Liver (tissue), 9 donors: ENCODE results near the gene PLSCR3. TPM values are rescaled to one million over a fixed set of nuclear protein-coding genes. Genes with fewer than 3 reads are reported as not detected.

Experiments used
- DNase-seq: peaks from one replicate; pipeline ENCODE4 v3.0.0-alpha.2; 2017; ENCODE audit warnings: low spot score
- H3K27ac ChIP-seq, 2 donors: one replicate each; pipeline ENCODE4 v1.7.0; 2013; ENCODE audit warnings: inconsistent platforms in 2 of 2, low read length in 2 of 2, control low read depth in 1 of 2, low read depth in 1 of 2, mild to moderate bottlenecking in 1 of 2
- H3K27me3 ChIP-seq, 4 donors: one replicate each; pipeline versions ENCODE4 v1.6.1 to v1.7.0; 2013; ENCODE audit warnings: low read length in 3 of 4, inconsistent platforms in 1 of 4, mild to moderate bottlenecking in 1 of 4, moderate library complexity in 1 of 4; ENCODE audit not compliant: control insufficient read depth in 4 of 4, insufficient read depth in 4 of 4
- H3K36me3 ChIP-seq, 4 donors: one replicate each; pipeline versions ENCODE4 v1.6.1 to v1.7.0; 2013; ENCODE audit warnings: low read length in 3 of 4, mild to moderate bottlenecking in 3 of 4, low read depth in 1 of 4, moderate library complexity in 1 of 4; ENCODE audit not compliant: control insufficient read depth in 4 of 4, insufficient read depth in 3 of 4
- H3K4me1 ChIP-seq, 4 donors: one replicate each; pipeline versions ENCODE4 v1.6.1 to v1.7.0; 2013; ENCODE audit warnings: low read length in 3 of 4, mild to moderate bottlenecking in 3 of 4, moderate library complexity in 1 of 4; ENCODE audit not compliant: control insufficient read depth in 4 of 4, insufficient read depth in 4 of 4
- H3K4me3 ChIP-seq, 3 donors: one replicate each; pipeline versions ENCODE4 v1.6.1 to v1.7.0; 2013; ENCODE audit warnings: low read length in 3 of 3, control low read depth in 1 of 3, low read depth in 1 of 3, mild to moderate bottlenecking in 1 of 3
- H3K9ac ChIP-seq, 2 donors: one replicate each; pipeline ENCODE4 v1.7.0; 2013; ENCODE audit warnings: low read length in 2 of 2, mild to moderate bottlenecking in 2 of 2, moderate library complexity in 2 of 2, control low read depth in 1 of 2, low read depth in 1 of 2
- H3K9me3 ChIP-seq, 4 donors: one replicate each; pipeline versions ENCODE4 v1.6.1 to v1.7.0; 2013; ENCODE audit warnings: low read length in 3 of 4; ENCODE audit not compliant: control insufficient read depth in 4 of 4
- EGR1 ChIP-seq, 2 donors: IDR thresholded peaks; 2 replicates each; pipeline ENCODE4 v1.6.1; 2016 to 2018; ENCODE audit warnings: antibody characterized with exemption in 2 of 2, low read depth in 2 of 2
- FOXA1 ChIP-seq: IDR thresholded peaks from 2 replicates; pipeline ENCODE4 v1.6.1; 2016; ENCODE audit warnings: antibody characterized with exemption
- FOXA2 ChIP-seq: IDR thresholded peaks from 2 replicates; pipeline ENCODE4 v1.6.1; 2016; ENCODE audit warnings: antibody characterized with exemption
- GABPA ChIP-seq, 2 donors: IDR thresholded peaks in 1 of 2; conservative IDR thresholded peaks in 1 of 2; 2 replicates each; pipeline ENCODE4 v1.6.1; 2016; ENCODE audit warnings: antibody characterized with exemption in 2 of 2, mild to moderate bottlenecking in 1 of 2, moderate library complexity in 1 of 2
- HNF4A ChIP-seq, 2 donors: conservative IDR thresholded peaks; 2 replicates each; pipeline ENCODE4 v1.6.1; 2016; ENCODE audit warnings: antibody characterized with exemption in 2 of 2, mild to moderate bottlenecking in 2 of 2
- HNF4G ChIP-seq: IDR thresholded peaks from 2 replicates; pipeline ENCODE4 v1.6.1; 2016; ENCODE audit warnings: antibody characterized with exemption
- JUND ChIP-seq, 2 donors: IDR thresholded peaks; 2 replicates each; pipeline ENCODE4 v1.6.1; 2016; ENCODE audit warnings: antibody characterized with exemption in 2 of 2
- NR2F2 ChIP-seq: IDR thresholded peaks from 2 replicates; pipeline ENCODE4 v1.6.1; 2016; ENCODE audit warnings: antibody characterized with exemption
- RXRA ChIP-seq, 2 donors: IDR thresholded peaks; 2 replicates each; pipeline ENCODE4 v1.6.1; 2017 to 2018; ENCODE audit warnings: antibody characterized with exemption in 2 of 2, mild to moderate bottlenecking in 1 of 2
- SP1 ChIP-seq: IDR thresholded peaks from 2 replicates; pipeline ENCODE4 v1.6.1; 2018; ENCODE audit warnings: antibody characterized with exemption, mild to moderate bottlenecking
- TAF1 ChIP-seq: conservative IDR thresholded peaks from 2 replicates; pipeline ENCODE4 v1.6.1; 2016; ENCODE audit warnings: antibody characterized with exemption, mild to moderate bottlenecking
- WGBS: extraction: QIAGEN DNeasy Blood & Tissue Kit; methylation state at CpG from one replicate; pipeline ENCODE4 v1.1.7; 2013; 5-methylcytosine and 5-hydroxymethylcytosine counted together
- polyA plus RNA-seq, 2 donors: library from polyadenylated mRNA; stranded (reverse) in 1 of 2; unstranded in 1 of 2; fragments of 200-250 nt in 1 of 2; fragments of >200 nt in 1 of 2; fragmentation: Nextera tagmentation in 1 of 2; extraction: Ambion mirVana in 1 of 2; gene quantifications; one replicate each; pipeline versions ENCODE4 v1.2.1 to v1.2.3, GENCODE V29; 2013 to 2015
- total RNA-seq, 2 donors: library from RNA; depleted of rRNA; stranded (reverse); fragments of >200 nt; gene quantifications; one replicate each; pipeline ENCODE4 v1.2.3, GENCODE V29; 2014
- TF ChIP-seq, protein P1 (sequence below): IDR thresholded peaks from 2 replicates; pipeline ENCODE4 v1.6.1; 2016; ENCODE audit warnings: antibody characterized with exemption
- TF ChIP-seq, protein P2 (sequence below): IDR thresholded peaks from 2 replicates; pipeline ENCODE4 v1.6.1; 2016; ENCODE audit warnings: antibody characterized with exemption
- TF ChIP-seq, protein P3 (sequence below): fragments of 150-350 bp; IDR thresholded peaks from 2 replicates; pipeline ENCODE4 v1.5.1; 2017; ENCODE audit warnings: improper control_type of control experiment, low read depth, low read length; ENCODE audit not compliant: missing input control
- TF ChIP-seq, protein P4 (sequence below): IDR thresholded peaks from 2 replicates; pipeline ENCODE4 v1.6.1; 2016; ENCODE audit warnings: antibody characterized with exemption
- donor health status: healthy.
- donor health status: healthy.
- donor health status: healthy.
- donor health status: healthy.
- donor health status: healthy.

Gene PLSCR3
- total and polyA plus RNA-seq, 4 donors = 2.8 to 10.9 (median 4.1) TPM

DNA sequence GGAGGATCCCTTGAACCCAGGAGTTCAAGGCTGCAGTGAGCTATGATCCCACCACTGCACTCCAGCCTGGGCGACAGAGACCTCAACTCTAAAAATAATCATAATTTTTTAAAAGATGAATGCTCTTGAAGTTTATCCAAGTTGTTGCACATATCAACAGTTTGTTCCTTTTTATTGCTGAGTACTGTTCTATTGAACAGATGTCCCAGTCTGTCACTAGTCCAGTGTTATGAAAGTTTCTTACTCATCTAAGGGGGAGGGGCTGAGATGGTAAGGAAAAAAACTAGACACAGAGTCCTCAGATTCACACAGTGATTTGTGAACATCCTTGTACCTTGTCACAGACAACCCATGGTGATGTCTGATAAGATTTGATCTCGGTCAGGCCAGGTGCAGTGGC is 54.1 kb downstream of the PLSCR3 start:
- Histone ChIP-seq H3K9ac (no peak overlapping the region), H3K36me3 (no peaks in the 10 kb centered on the region), H3K4me1 (no peaks in the 10 kb centered on the region), H3K4me3 (no peak overlapping the region), H3K27me3 (no peaks in the 10 kb centered on the region), H3K27ac (no peak overlapping the region), H3K9me3 (no peaks in the 10 kb centered on the region)
- TF ChIP-seq, protein P1, sequence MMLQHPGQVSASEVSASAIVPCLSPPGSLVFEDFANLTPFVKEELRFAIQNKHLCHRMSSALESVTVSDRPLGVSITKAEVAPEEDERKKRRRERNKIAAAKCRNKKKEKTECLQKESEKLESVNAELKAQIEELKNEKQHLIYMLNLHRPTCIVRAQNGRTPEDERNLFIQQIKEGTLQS = no peak
- TF ChIP-seq HNF4A (conservative IDR thresholded peaks at IDR 0.05) (no peak), FOXA2 (no peak), HNF4G (no peak), SP1 (no peak), GABPA (IDR thresholded peaks at IDR 0.05 in 1 of 2, conservative IDR thresholded peaks at IDR 0.05 in 1 of 2) (no peak), RXRA (IDR thresholded peaks at IDR 0.05) (no peak), NR2F2 (no peak), TAF1 (no peak), EGR1 (IDR thresholded peaks at IDR 0.05; ENCODE audit: low read depth in 2 of 2) (no peak), JUND (IDR thresholded peaks at IDR 0.05) (no peak), FOXA1 (no peak)
- TF ChIP-seq, protein P2, sequence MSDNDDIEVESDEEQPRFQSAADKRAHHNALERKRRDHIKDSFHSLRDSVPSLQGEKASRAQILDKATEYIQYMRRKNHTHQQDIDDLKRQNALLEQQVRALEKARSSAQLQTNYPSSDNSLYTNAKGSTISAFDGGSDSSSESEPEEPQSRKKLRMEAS = no peak
- TF ChIP-seq, protein P3, sequence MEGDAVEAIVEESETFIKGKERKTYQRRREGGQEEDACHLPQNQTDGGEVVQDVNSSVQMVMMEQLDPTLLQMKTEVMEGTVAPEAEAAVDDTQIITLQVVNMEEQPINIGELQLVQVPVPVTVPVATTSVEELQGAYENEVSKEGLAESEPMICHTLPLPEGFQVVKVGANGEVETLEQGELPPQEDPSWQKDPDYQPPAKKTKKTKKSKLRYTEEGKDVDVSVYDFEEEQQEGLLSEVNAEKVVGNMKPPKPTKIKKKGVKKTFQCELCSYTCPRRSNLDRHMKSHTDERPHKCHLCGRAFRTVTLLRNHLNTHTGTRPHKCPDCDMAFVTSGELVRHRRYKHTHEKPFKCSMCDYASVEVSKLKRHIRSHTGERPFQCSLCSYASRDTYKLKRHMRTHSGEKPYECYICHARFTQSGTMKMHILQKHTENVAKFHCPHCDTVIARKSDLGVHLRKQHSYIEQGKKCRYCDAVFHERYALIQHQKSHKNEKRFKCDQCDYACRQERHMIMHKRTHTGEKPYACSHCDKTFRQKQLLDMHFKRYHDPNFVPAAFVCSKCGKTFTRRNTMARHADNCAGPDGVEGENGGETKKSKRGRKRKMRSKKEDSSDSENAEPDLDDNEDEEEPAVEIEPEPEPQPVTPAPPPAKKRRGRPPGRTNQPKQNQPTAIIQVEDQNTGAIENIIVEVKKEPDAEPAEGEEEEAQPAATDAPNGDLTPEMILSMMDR = no peak
- TF ChIP-seq, protein P4, sequence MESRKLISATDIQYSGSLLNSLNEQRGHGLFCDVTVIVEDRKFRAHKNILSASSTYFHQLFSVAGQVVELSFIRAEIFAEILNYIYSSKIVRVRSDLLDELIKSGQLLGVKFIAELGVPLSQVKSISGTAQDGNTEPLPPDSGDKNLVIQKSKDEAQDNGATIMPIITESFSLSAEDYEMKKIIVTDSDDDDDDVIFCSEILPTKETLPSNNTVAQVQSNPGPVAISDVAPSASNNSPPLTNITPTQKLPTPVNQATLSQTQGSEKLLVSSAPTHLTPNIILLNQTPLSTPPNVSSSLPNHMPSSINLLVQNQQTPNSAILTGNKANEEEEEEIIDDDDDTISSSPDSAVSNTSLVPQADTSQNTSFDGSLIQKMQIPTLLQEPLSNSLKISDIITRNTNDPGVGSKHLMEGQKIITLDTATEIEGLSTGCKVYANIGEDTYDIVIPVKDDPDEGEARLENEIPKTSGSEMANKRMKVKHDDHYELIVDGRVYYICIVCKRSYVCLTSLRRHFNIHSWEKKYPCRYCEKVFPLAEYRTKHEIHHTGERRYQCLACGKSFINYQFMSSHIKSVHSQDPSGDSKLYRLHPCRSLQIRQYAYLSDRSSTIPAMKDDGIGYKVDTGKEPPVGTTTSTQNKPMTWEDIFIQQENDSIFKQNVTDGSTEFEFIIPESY = no peak
- DNase-seq = no peak
- WGBS = 78% methylated on average over 2 of the region's 2 CpGs

Other genes with a start within 250 kb of the PLSCR3 start
Only the 30 nearest of the 38 such genes appear.
- gene ACADVL, start 174.6 kb downstream of the PLSCR3 start, total RNA-seq = 1,000 to 10,000 TPM in 1 of 2 donors, 100 to 1,000 TPM in 1; 185 to 1,110 TPM
- 1,000 to 10,000 TPM; 1,107 to 1,301 TPM for gene ACADVL, start 174.6 kb downstream of the PLSCR3 start, polyA plus RNA-seq
- 10 to 100 TPM; 16.7 to 24.5 TPM for gene DVL2, start 160.0 kb downstream of the PLSCR3 start, total RNA-seq
- gene DVL2, start 160.0 kb downstream of the PLSCR3 start, polyA plus RNA-seq = 1 to 10 TPM; 3.4 to 5.9 TPM
- 10 to 100 TPM; 14.6 to 15.8 TPM for gene PHF23, start 155.1 kb downstream of the PLSCR3 start, total RNA-seq
- 10 to 100 TPM; 14.0 to 18.3 TPM for gene PHF23, start 155.1 kb downstream of the PLSCR3 start, polyA plus RNA-seq
- gene GABARAP, start 152.1 kb downstream of the PLSCR3 start, total RNA-seq = 10 to 100 TPM; 74.4 to 88.4 TPM
- 100 to 1,000 TPM; 322 to 489 TPM for gene GABARAP, start 152.1 kb downstream of the PLSCR3 start, polyA plus RNA-seq
- gene CTDNEP1, start 142.8 kb downstream of the PLSCR3 start, total RNA-seq = 10 to 100 TPM; 15.2 to 21.9 TPM
- 10 to 100 TPM; 11.0 to 28.6 TPM for gene CTDNEP1, start 142.8 kb downstream of the PLSCR3 start, polyA plus RNA-seq
- gene ELP5, start 142.3 kb downstream of the PLSCR3 start, total RNA-seq = 10 to 100 TPM; 19.3 to 24.1 TPM
- 10 to 100 TPM; 29.1 to 38.4 TPM for gene ELP5, start 142.3 kb downstream of the PLSCR3 start, polyA plus RNA-seq
- 10 to 100 TPM in 1 of 2 donors, 1 to 10 TPM in 1; 3.0 to 20.2 TPM for gene CLDN7, start 132.0 kb downstream of the PLSCR3 start, total RNA-seq
- 10 to 100 TPM; 19.1 to 35.0 TPM for gene CLDN7, start 132.0 kb downstream of the PLSCR3 start, polyA plus RNA-seq
- 10 to 100 TPM in 1 of 2 donors, 1 to 10 TPM in 1; 1.2 to 10.6 TPM for gene SLC2A4, start 112.8 kb downstream of the PLSCR3 start, total RNA-seq
- gene SLC2A4, start 112.8 kb downstream of the PLSCR3 start, polyA plus RNA-seq = 1 to 10 TPM in 1 of 2 donors, under 1 TPM in 1; 0.42 to 1.9 TPM
- gene YBX2, start 99.9 kb downstream of the PLSCR3 start, total RNA-seq = under 1 TPM; 0.61 to 0.75 TPM
- under 1 TPM; 0.33 to 0.53 TPM for gene YBX2, start 99.9 kb downstream of the PLSCR3 start, polyA plus RNA-seq
- gene EIF5A, start 86.9 kb downstream of the PLSCR3 start, total RNA-seq = 100 to 1,000 TPM; 179 to 206 TPM
- 100 to 1,000 TPM; 399 to 506 TPM for gene EIF5A, start 86.9 kb downstream of the PLSCR3 start, polyA plus RNA-seq
- 10 to 100 TPM; 20.8 TPM for gene GPS2, start 79.2 kb downstream of the PLSCR3 start, total RNA-seq
- 10 to 100 TPM; 24.7 to 43.1 TPM for gene GPS2, start 79.2 kb downstream of the PLSCR3 start, polyA plus RNA-seq
- gene NEURL4, start 65.2 kb downstream of the PLSCR3 start, total RNA-seq = 10 to 100 TPM in 1 of 2 donors, 1 to 10 TPM in 1; 8.1 to 14.2 TPM
- 1 to 10 TPM in 1 of 2 donors, under 1 TPM in 1; 0.76 to 6.6 TPM for gene NEURL4, start 65.2 kb downstream of the PLSCR3 start, polyA plus RNA-seq
- 1 to 10 TPM; 4.9 to 7.4 TPM for gene ACAP1, start 58.0 kb downstream of the PLSCR3 start, total RNA-seq
- gene ACAP1, start 58.0 kb downstream of the PLSCR3 start, polyA plus RNA-seq = 1 to 10 TPM; 1.1 to 4.5 TPM
- gene KCTD11, start 42.4 kb downstream of the PLSCR3 start, total RNA-seq = 1 to 10 TPM in 1 of 2 donors, under 1 TPM in 1; 0.89 to 2.0 TPM
- gene KCTD11, start 42.4 kb downstream of the PLSCR3 start, polyA plus RNA-seq = 1 to 10 TPM in 1 of 2 donors, under 1 TPM in 1; 0.39 to 3.5 TPM
- gene TMEM95, start 39.4 kb downstream of the PLSCR3 start, total RNA-seq = not detected
- not detected for gene TMEM95, start 39.4 kb downstream of the PLSCR3 start, polyA plus RNA-seq
- gene TNK1, start 13.4 kb downstream of the PLSCR3 start, total RNA-seq = 1 to 10 TPM in 1 of 2 donors, under 1 TPM in 1; 0.05 to 3.2 TPM
- gene TNK1, start 13.4 kb downstream of the PLSCR3 start, polyA plus RNA-seq = 1 to 10 TPM; 1.9 to 3.5 TPM
- gene TMEM256, start 9.6 kb upstream of the PLSCR3 start, total RNA-seq = 100 to 1,000 TPM in 1 of 2 donors, 10 to 100 TPM in 1; 30.0 to 130 TPM
- 10 to 100 TPM; 95.6 to 99.8 TPM for gene TMEM256, start 9.6 kb upstream of the PLSCR3 start, polyA plus RNA-seq
- gene NLGN2, start 13.3 kb upstream of the PLSCR3 start, total RNA-seq = 1 to 10 TPM in 1 of 2 donors, under 1 TPM in 1; 0.47 to 1.3 TPM
- gene NLGN2, start 13.3 kb upstream of the PLSCR3 start, polyA plus RNA-seq = 1 to 10 TPM in 1 of 2 donors, under 1 TPM in 1; 0.24 to 2.4 TPM
- not detected for gene SPEM1, start 25.8 kb upstream of the PLSCR3 start, total RNA-seq
- gene SPEM1, start 25.8 kb upstream of the PLSCR3 start, polyA plus RNA-seq = not detected
- not detected for gene SPEM2, start 31.1 kb upstream of the PLSCR3 start, total RNA-seq
- not detected for gene SPEM2, start 31.1 kb upstream of the PLSCR3 start, polyA plus RNA-seq
- not detected for gene SPEM3, start 34.3 kb upstream of the PLSCR3 start, total RNA-seq
- gene SPEM3, start 34.3 kb upstream of the PLSCR3 start, polyA plus RNA-seq = not detected
- 1 to 10 TPM; 1.6 to 2.9 TPM for gene TMEM102, start 40.9 kb upstream of the PLSCR3 start, total RNA-seq
- gene TMEM102, start 40.9 kb upstream of the PLSCR3 start, polyA plus RNA-seq = 1 to 10 TPM; 1.6 to 3.3 TPM
- gene FGF11, start 45.0 kb upstream of the PLSCR3 start, total RNA-seq = under 1 TPM; 0.19 to 0.25 TPM
- gene FGF11, start 45.0 kb upstream of the PLSCR3 start, polyA plus RNA-seq = under 1 TPM; 0.17 to 0.21 TPM
- gene CHRNB1, start 50.5 kb upstream of the PLSCR3 start, total RNA-seq = 1 to 10 TPM; 4.2 to 7.4 TPM
- 10 to 100 TPM in 1 of 2 donors, 1 to 10 TPM in 1; 7.0 to 11.5 TPM for gene CHRNB1, start 50.5 kb upstream of the PLSCR3 start, polyA plus RNA-seq
- gene ZBTB4, start 85.1 kb upstream of the PLSCR3 start, total RNA-seq = 1 to 10 TPM; 4.6 to 6.0 TPM
- 1 to 10 TPM; 1.5 to 5.7 TPM for gene ZBTB4, start 85.1 kb upstream of the PLSCR3 start, polyA plus RNA-seq
- not detected for gene SLC35G6, start 86.9 kb upstream of the PLSCR3 start, total RNA-seq
- not detected for gene SLC35G6, start 86.9 kb upstream of the PLSCR3 start, polyA plus RNA-seq
- gene POLR2A, start 89.8 kb upstream of the PLSCR3 start, total RNA-seq = 10 to 100 TPM; 53.5 to 54.4 TPM
- 10 to 100 TPM; 13.3 to 16.2 TPM for gene POLR2A, start 89.8 kb upstream of the PLSCR3 start, polyA plus RNA-seq
- 1 to 10 TPM; 4.2 to 5.7 TPM for gene TNFSF12, start 154.5 kb upstream of the PLSCR3 start, total RNA-seq
- 10 to 100 TPM in 1 of 2 donors, 1 to 10 TPM in 1; 5.2 to 13.1 TPM for gene TNFSF12, start 154.5 kb upstream of the PLSCR3 start, polyA plus RNA-seq
- gene TNFSF13, start 164.2 kb upstream of the PLSCR3 start, total RNA-seq = 1 to 10 TPM; 1.4 to 4.6 TPM
- gene TNFSF13, start 164.2 kb upstream of the PLSCR3 start, polyA plus RNA-seq = 1 to 10 TPM; 4.4 to 9.3 TPM
- gene SENP3, start 167.4 kb upstream of the PLSCR3 start, total RNA-seq = 10 to 100 TPM; 21.3 to 29.2 TPM
- 10 to 100 TPM in 1 of 2 donors, 1 to 10 TPM in 1; 4.9 to 18.2 TPM for gene SENP3, start 167.4 kb upstream of the PLSCR3 start, polyA plus RNA-seq